ENCODE measurements around the gene PRIMA1.

GRCh38 chr14:93686268-93686667 lies 102.0 kb downstream of the PRIMA1 start:
- TF ChIP-seq CTCF (IDR thresholded peaks at IDR 0.05) (no peak), FOXP1 (CRISPR knock-in tag; IDR thresholded peaks at IDR 0.05; ENCODE audit: borderline replicate concordance) (no peak), ATF6 (CRISPR knock-in tag; IDR thresholded peaks at IDR 0.05) (no peak), IRF1 (CRISPR knock-in tag; IDR thresholded peaks at IDR 0.05) (no peak), E2F1 (CRISPR knock-in tag; IDR thresholded peaks at IDR 0.05) (no peak), PREB (CRISPR knock-in tag; IDR thresholded peaks at IDR 0.05; ENCODE audit: borderline replicate concordance) (no peak), ZNF532 (CRISPR knock-in tag; IDR thresholded peaks at IDR 0.05; ENCODE audit: borderline replicate concordance) (no peak), ATF3 (CRISPR knock-in tag; conservative IDR thresholded peaks at IDR 0.05) (no peak), E2F5 (CRISPR knock-in tag; IDR thresholded peaks at IDR 0.05) (no peak)
